Measurements from ENCODE around the gene PRKCA.

PRKCA gene

GRCh38 chr17:66438101-66438500, 135.7 kb downstream of the PRKCA start:
- H2BK120ac ChIP-seq (ENCODE audit: low read depth, low read length): no peak overlapping the region
- no peak overlapping the region for H2BK15ac ChIP-seq (ENCODE audit: low read length)
- no peak overlapping the region for H3K27ac ChIP-seq (replicated peaks; ENCODE audit: low read length)
- H3K36me3 ChIP-seq (replicated peaks in 1 of 2; ENCODE audit: control insufficient read depth in 2 of 2, insufficient read depth in 2 of 2, low read length in 2 of 2): no peaks in the 10 kb centered on the region
- DNase-seq (ENCODE audit: low spot score): no peak
- no peaks in the 10 kb centered on the region for H3K79me1 ChIP-seq (ENCODE audit: low read depth, low read length)
- no peaks in the 10 kb centered on the region for H3K9me3 ChIP-seq (replicated peaks in 1 of 2; ENCODE audit: control insufficient read depth in 2 of 2, insufficient read depth in 1 of 2, low read depth in 1 of 2, low read length in 2 of 2)
- H3K14ac ChIP-seq (ENCODE audit: low read length): no peak overlapping the region
- H3K27me3 ChIP-seq (ENCODE audit: control insufficient read depth in 3 of 3, insufficient read depth in 3 of 3, low read depth in 1 of 3, low read length in 3 of 3): no peaks in the 10 kb centered on the region
- no peak overlapping the region for H2AK5ac ChIP-seq (ENCODE audit: low read depth, low read length)
- H2AFZ ChIP-seq (ENCODE audit: low read length): no peak overlapping the region
- H4K91ac ChIP-seq (ENCODE audit: low read depth, low read length, poor library complexity): no peak overlapping the region
- no peak overlapping the region for H2BK5ac ChIP-seq (ENCODE audit: low read length)
- no peak overlapping the region for H2BK12ac ChIP-seq (ENCODE audit: low read length)
- H3K9ac ChIP-seq (ENCODE audit: low read depth, low read length, poor library complexity): no peak overlapping the region
- H3K4ac ChIP-seq (ENCODE audit: low read length): no peak overlapping the region
- H3K18ac ChIP-seq (ENCODE audit: low read length): no peak overlapping the region
- peaks cover 2 to 4% of the 10 kb centered on the region in 2 donors for H3K4me1 ChIP-seq (ENCODE audit: control insufficient read depth in 2 of 2, insufficient read depth in 1 of 2, low read depth in 1 of 2, low read length in 2 of 2)
- no peak overlapping the region for H3K4me3 ChIP-seq (ENCODE audit: low read length in 2 of 2)
- H3K23ac ChIP-seq (ENCODE audit: low read depth, low read length, poor library complexity): no peak overlapping the region
- H4K8ac ChIP-seq (ENCODE audit: low read depth, low read length): no peak overlapping the region
- no peak overlapping the region for H3K4me2 ChIP-seq (ENCODE audit: insufficient read depth, low read length, poor library complexity, severe bottlenecking)
- WGBS, 2 donors (ENCODE audit: extremely low coverage in 2 of 2, insufficient read length in 2 of 2, insufficient replicate concordance in 1 of 2): no CpG with 5 or more reads among the region's 7 CpGs

DNA sequence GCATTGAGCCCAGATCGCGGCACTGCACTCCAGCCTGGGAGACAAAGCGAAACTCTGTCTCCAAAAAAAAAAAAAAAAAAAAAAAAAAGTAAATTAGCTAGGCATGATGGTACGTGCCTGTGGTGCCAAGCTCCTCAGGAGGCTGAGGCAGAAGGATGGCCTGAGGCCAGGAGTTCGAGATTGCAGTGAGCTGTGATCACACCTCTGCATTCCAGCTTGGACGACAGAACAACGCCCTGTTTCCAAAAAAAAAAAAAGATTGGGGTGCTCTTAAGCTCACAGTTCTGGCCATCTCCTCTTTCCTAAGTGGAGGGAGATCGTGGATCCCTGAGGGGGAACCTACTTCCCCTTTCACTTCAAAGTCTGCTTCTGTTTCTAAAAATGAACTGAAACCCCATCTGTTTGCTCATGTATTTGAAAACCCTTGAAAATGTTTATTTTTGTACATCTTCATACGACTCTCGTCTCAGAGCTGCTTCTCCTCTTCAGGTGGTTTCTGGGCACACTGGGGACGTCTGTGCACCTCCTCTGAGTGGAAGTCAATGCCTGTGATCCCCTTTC, 138.8 kb downstream of the PRKCA start:
- H3K36me3 ChIP-seq (replicated peaks in 1 of 2; ENCODE audit: control insufficient read depth in 2 of 2, insufficient read depth in 2 of 2, low read length in 2 of 2): no peaks in the 10 kb centered on the region
- no peak overlapping the region for H2BK5ac ChIP-seq (ENCODE audit: low read length)
- no peak overlapping the region for H4K8ac ChIP-seq (ENCODE audit: low read depth, low read length)
- H2BK120ac ChIP-seq (ENCODE audit: low read depth, low read length): no peak overlapping the region
- no peak overlapping the region for H3K4me3 ChIP-seq (ENCODE audit: low read length in 2 of 2)
- H3K4me1 ChIP-seq (ENCODE audit: control insufficient read depth in 2 of 2, insufficient read depth in 1 of 2, low read depth in 1 of 2, low read length in 2 of 2): peaks cover 4% of the 10 kb centered on the region in 2 donors
- H2BK12ac ChIP-seq (ENCODE audit: low read length): no peak overlapping the region
- no peak for DNase-seq (ENCODE audit: low spot score)
- no peak overlapping the region for H3K9ac ChIP-seq (ENCODE audit: low read depth, low read length, poor library complexity)
- H3K18ac ChIP-seq (ENCODE audit: low read length): no peak overlapping the region
- no peak overlapping the region for H2BK15ac ChIP-seq (ENCODE audit: low read length)
- H3K27me3 ChIP-seq (ENCODE audit: control insufficient read depth in 3 of 3, insufficient read depth in 3 of 3, low read depth in 1 of 3, low read length in 3 of 3): no peaks in the 10 kb centered on the region
- H3K27ac ChIP-seq (replicated peaks; ENCODE audit: low read length): no peak overlapping the region
- no peak overlapping the region for H3K4ac ChIP-seq (ENCODE audit: low read length)
- H3K14ac ChIP-seq (ENCODE audit: low read length): no peak overlapping the region
- H4K91ac ChIP-seq (ENCODE audit: low read depth, low read length, poor library complexity): no peak overlapping the region
- no peak overlapping the region for H2AFZ ChIP-seq (ENCODE audit: low read length)
- H3K4me2 ChIP-seq (ENCODE audit: insufficient read depth, low read length, poor library complexity, severe bottlenecking): no peak overlapping the region
- H2AK5ac ChIP-seq (ENCODE audit: low read depth, low read length): no peak overlapping the region
- H3K79me1 ChIP-seq (ENCODE audit: low read depth, low read length): no peaks in the 10 kb centered on the region
- H3K23ac ChIP-seq (ENCODE audit: low read depth, low read length, poor library complexity): no peak overlapping the region
- H3K9me3 ChIP-seq (replicated peaks in 1 of 2; ENCODE audit: control insufficient read depth in 2 of 2, insufficient read depth in 1 of 2, low read depth in 1 of 2, low read length in 2 of 2): peaks cover 0 to 4% of the 10 kb centered on the region in 2 donors
- no CpG with 5 or more reads among the region's 11 CpGs for WGBS, 2 donors (ENCODE audit: extremely low coverage in 2 of 2, insufficient read length in 2 of 2, insufficient replicate concordance in 1 of 2)

DNA sequence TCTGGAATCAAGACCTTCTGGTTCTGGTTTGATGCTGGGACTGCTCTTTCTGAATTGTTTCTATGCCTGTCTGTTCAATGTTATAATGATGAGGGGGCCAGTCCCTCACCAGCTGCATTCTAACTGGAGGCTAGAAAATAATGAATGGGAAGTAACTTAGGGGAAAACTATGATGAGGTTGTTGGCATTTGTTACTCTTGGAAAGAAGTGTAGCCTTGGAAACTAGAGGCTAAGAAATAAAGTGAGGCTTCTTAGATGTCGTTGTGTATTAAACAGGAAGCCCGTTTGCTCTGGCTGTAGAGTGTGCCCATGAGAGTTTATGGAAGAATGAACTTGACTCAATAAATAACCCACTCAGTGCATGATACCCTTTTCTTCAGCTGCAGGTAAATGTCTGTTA, 140.8 kb downstream of the PRKCA start:
- no peak overlapping the region for H3K9ac ChIP-seq (ENCODE audit: low read depth, low read length, poor library complexity)
- no peak for DNase-seq (ENCODE audit: low spot score)
- H2BK15ac ChIP-seq (ENCODE audit: low read length): no peak overlapping the region
- H2AFZ ChIP-seq (ENCODE audit: low read length): no peak overlapping the region
- no peak overlapping the region for H3K23ac ChIP-seq (ENCODE audit: low read depth, low read length, poor library complexity)
- H3K27me3 ChIP-seq (ENCODE audit: control insufficient read depth in 3 of 3, insufficient read depth in 3 of 3, low read depth in 1 of 3, low read length in 3 of 3): no peaks in the 10 kb centered on the region
- no peak overlapping the region for H3K4ac ChIP-seq (ENCODE audit: low read length)
- H3K14ac ChIP-seq (ENCODE audit: low read length): no peak overlapping the region
- no peak overlapping the region for H2AK5ac ChIP-seq (ENCODE audit: low read depth, low read length)
- H3K27ac ChIP-seq (replicated peaks; ENCODE audit: low read length): no peak overlapping the region
- peaks cover 0 to 4% of the 10 kb centered on the region in 2 donors for H3K9me3 ChIP-seq (replicated peaks in 1 of 2; ENCODE audit: control insufficient read depth in 2 of 2, insufficient read depth in 1 of 2, low read depth in 1 of 2, low read length in 2 of 2)
- WGBS, 2 donors (ENCODE audit: extremely low coverage in 2 of 2, insufficient read length in 2 of 2, insufficient replicate concordance in 1 of 2): no CpG with 5 or more reads among the region's 2 CpGs
- H2BK5ac ChIP-seq (ENCODE audit: low read length): no peak overlapping the region
- H4K91ac ChIP-seq (ENCODE audit: low read depth, low read length, poor library complexity): no peak overlapping the region
- H3K4me2 ChIP-seq (ENCODE audit: insufficient read depth, low read length, poor library complexity, severe bottlenecking): no peak overlapping the region
- no peaks in the 10 kb centered on the region for H3K79me1 ChIP-seq (ENCODE audit: low read depth, low read length)
- no peak overlapping the region for H4K8ac ChIP-seq (ENCODE audit: low read depth, low read length)
- no peak overlapping the region for H3K4me3 ChIP-seq (ENCODE audit: low read length in 2 of 2)
- no peak overlapping the region for H2BK12ac ChIP-seq (ENCODE audit: low read length)
- no peak overlapping the region for H2BK120ac ChIP-seq (ENCODE audit: low read depth, low read length)
- H3K36me3 ChIP-seq (replicated peaks in 1 of 2; ENCODE audit: control insufficient read depth in 2 of 2, insufficient read depth in 2 of 2, low read length in 2 of 2): no peaks in the 10 kb centered on the region
- H3K4me1 ChIP-seq (ENCODE audit: control insufficient read depth in 2 of 2, insufficient read depth in 1 of 2, low read depth in 1 of 2, low read length in 2 of 2): peaks cover 0 to 3% of the 10 kb centered on the region in 2 donors
- H3K18ac ChIP-seq (ENCODE audit: low read length): no peak overlapping the region

DNA sequence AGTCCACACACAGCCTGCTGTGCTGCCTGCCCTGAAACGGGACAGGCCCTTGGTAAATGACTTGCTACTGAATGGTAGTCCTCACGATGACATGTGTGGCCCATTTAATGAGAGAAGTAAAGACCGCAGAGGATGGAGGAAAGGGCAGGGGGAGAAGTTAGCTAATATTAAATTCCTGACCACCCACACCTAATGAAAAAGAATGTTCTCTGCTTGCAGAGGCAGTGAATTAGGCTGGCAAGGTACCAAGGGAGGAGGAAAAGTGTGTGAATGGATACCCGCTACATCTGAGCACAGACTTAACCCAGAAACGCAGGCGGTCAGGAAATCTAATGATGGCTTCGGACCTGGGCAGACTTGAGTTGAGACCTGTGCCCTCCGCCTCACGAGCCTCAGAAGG, 141.2 kb downstream of the PRKCA start:
- Histone ChIP-seq H3K4ac (ENCODE audit: low read length) (no peak overlapping the region), H4K8ac (ENCODE audit: low read depth, low read length) (no peak overlapping the region), H3K4me3 (ENCODE audit: low read length in 2 of 2) (no peak overlapping the region), H2BK5ac (ENCODE audit: low read length) (no peak overlapping the region), H3K18ac (ENCODE audit: low read length) (no peak overlapping the region), H2BK120ac (ENCODE audit: low read depth, low read length) (no peak overlapping the region), H2BK12ac (ENCODE audit: low read length) (no peak overlapping the region), H3K27ac (replicated peaks; ENCODE audit: low read length) (no peak overlapping the region), H2BK15ac (ENCODE audit: low read length) (no peak overlapping the region), H3K27me3 (ENCODE audit: control insufficient read depth in 3 of 3, insufficient read depth in 3 of 3, low read depth in 1 of 3, low read length in 3 of 3) (no peaks in the 10 kb centered on the region), H3K9ac (ENCODE audit: low read depth, low read length, poor library complexity) (no peak overlapping the region), H4K91ac (ENCODE audit: low read depth, low read length, poor library complexity) (no peak overlapping the region), H3K4me1 (ENCODE audit: control insufficient read depth in 2 of 2, insufficient read depth in 1 of 2, low read depth in 1 of 2, low read length in 2 of 2) (peaks cover 0 to 3% of the 10 kb centered on the region in 2 donors), H3K14ac (ENCODE audit: low read length) (no peak overlapping the region), H2AK5ac (ENCODE audit: low read depth, low read length) (no peak overlapping the region), H3K79me1 (ENCODE audit: low read depth, low read length) (no peaks in the 10 kb centered on the region), H3K23ac (ENCODE audit: low read depth, low read length, poor library complexity) (no peak overlapping the region), H3K4me2 (ENCODE audit: insufficient read depth, low read length, poor library complexity, severe bottlenecking) (no peak overlapping the region), H2AFZ (ENCODE audit: low read length) (no peak overlapping the region), H3K9me3 (replicated peaks in 1 of 2; ENCODE audit: control insufficient read depth in 2 of 2, insufficient read depth in 1 of 2, low read depth in 1 of 2, low read length in 2 of 2) (peaks cover 0 to 4% of the 10 kb centered on the region in 2 donors), H3K36me3 (replicated peaks in 1 of 2; ENCODE audit: control insufficient read depth in 2 of 2, insufficient read depth in 2 of 2, low read length in 2 of 2) (no peaks in the 10 kb centered on the region)
- no peak for DNase-seq (ENCODE audit: low spot score)
- no CpG with 5 or more reads among the region's 9 CpGs for WGBS, 2 donors (ENCODE audit: extremely low coverage in 2 of 2, insufficient read length in 2 of 2, insufficient replicate concordance in 1 of 2)

All from neuronal stem cell (in vitro differentiated cells).